SU-DHL-6 (cell line): Measurements from ENCODE around the gene DHRS7B.
"Not testable (repeated sequence)": the region's sequence is repeated elsewhere in the genome, so short reads cannot be mapped to it uniquely, and the experiment has no call there.

ENCODE experiments used
- H2AFZ ChIP-seq: fragments of 200-600 bp; sonication (generic); 2 replicates; pipeline ENCODE4 v1.6.1; 2014; ENCODE audit warnings: low read depth, mild to moderate bottlenecking, moderate library complexity, mixed read lengths, antibody characterized with exemption, low read length; ENCODE audit not compliant: severe bottlenecking
- H3F3A ChIP-seq: fragments of 200-600 bp; shearing (Covaris generic); 2 replicates; pipeline ENCODE4 v1.6.0; 2016; ENCODE audit warnings: antibody characterized with exemption, mild to moderate bottlenecking; ENCODE audit not compliant: insufficient read depth
- H3K27ac ChIP-seq: fragments of 200-600 bp; sonication (generic); 2 replicates; pipeline ENCODE4 v1.5.1; 2016; ENCODE audit warnings: low read depth, mild to moderate bottlenecking, low read length, moderate library complexity, mixed read lengths
- H3K27me3 ChIP-seq: fragments of 200-600 bp; sonication (generic), shearing (Covaris generic); 2 replicates; pipeline ENCODE4 v1.6.0; 2014; ENCODE audit warnings: mild to moderate bottlenecking, low read length
- H3K36me3 ChIP-seq: fragments of 200-600 bp; sonication (generic); 2 replicates; pipeline ENCODE4 v1.6.1; 2014; ENCODE audit warnings: mild to moderate bottlenecking, low read length, mixed read lengths
- H3K4me2 ChIP-seq: fragments of 300-600, 200-600 bp; shearing (Covaris generic), sonication (generic); 2 replicates; pipeline ENCODE4 v1.6.0; 2014; ENCODE audit warnings: low read length, low read depth, mild to moderate bottlenecking; ENCODE audit not compliant: poor library complexity, severe bottlenecking
- H3K4me3 ChIP-seq: fragments of 200-600 bp; sonication (generic); 2 replicates; pipeline ENCODE4 v1.5.1; 2014; ENCODE audit warnings: antibody characterized with exemption, low read length, mild to moderate bottlenecking, mixed read lengths; ENCODE audit not compliant: insufficient read depth, poor library complexity, severe bottlenecking
- H3K79me2 ChIP-seq: fragments of 200-600 bp; sonication (generic); 2 replicates; pipeline ENCODE4 v1.6.1; 2014; ENCODE audit warnings: mild to moderate bottlenecking, low read length, moderate library complexity; ENCODE audit not compliant: insufficient read depth
- H3K9ac ChIP-seq: fragments of 200-600 bp; sonication (generic); 2 replicates; pipeline ENCODE4 v1.7.0; 2014; ENCODE audit warnings: mild to moderate bottlenecking, low read length
- H3K9me2 ChIP-seq: fragments of 200-600 bp; sonication (generic); replicated peaks from 2 replicates; pipeline ENCODE4 v1.6.1; 2014; ENCODE audit warnings: low read length; ENCODE audit not compliant: insufficient read depth
- H3K9me3 ChIP-seq: fragments of 200-600 bp; sonication (generic); 2 replicates; pipeline ENCODE4 v1.6.1; 2014; ENCODE audit warnings: low read length, mixed read lengths; ENCODE audit not compliant: insufficient read depth
- H4K20me1 ChIP-seq: fragments of 200-600 bp; sonication (generic); 2 replicates; pipeline ENCODE4 v1.6.1; 2014; ENCODE audit warnings: low read depth, mild to moderate bottlenecking, antibody characterized with exemption, low read length, moderate library complexity, mixed read lengths
- EZH2phosphoT487 ChIP-seq: fragments of 200-600 bp; sonication (generic), shearing (Covaris generic); conservative IDR thresholded peaks from 2 replicates; pipeline ENCODE4 v1.6.1; 2018; ENCODE audit warnings: mild to moderate bottlenecking, antibody characterized with exemption, low read length, moderate library complexity, mixed read lengths
- TF ChIP-seq, protein P1 (sequence below): fragments of 200-600 bp; sonication (generic); IDR thresholded peaks from one replicate; pipeline ENCODE4 v1.5.1; 2017; ENCODE audit warnings: antibody characterized with exemption, mild to moderate bottlenecking, low read length, moderate library complexity; ENCODE audit not compliant: insufficient read depth, poor library complexity, severe bottlenecking

DHRS7B gene

DNA sequence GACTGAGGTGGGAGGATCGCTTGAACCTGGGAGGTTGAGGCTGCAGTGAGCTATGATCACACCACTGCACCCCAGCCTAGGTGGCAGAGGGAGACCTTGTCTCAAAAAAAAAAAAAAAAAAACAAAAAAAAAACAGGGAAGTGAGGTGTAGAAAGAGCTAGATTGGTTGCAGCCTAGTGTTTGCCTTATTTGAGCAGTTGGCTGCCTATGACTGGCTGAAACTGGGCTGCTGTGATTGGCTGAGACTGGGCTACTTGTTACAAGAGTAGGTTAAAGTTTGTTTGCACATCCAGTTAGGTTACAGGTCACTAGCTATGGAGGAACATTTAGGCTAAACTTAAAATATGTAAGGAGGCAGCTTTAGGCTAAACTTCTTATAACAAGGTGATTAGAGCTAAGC lies 5.7 kb downstream of the DHRS7B start:
- Histone ChIP-seq H2AFZ (no peak overlapping the region), H4K20me1 (no peaks in the 10 kb centered on the region), H3K27ac (no peak overlapping the region), H3K9ac (no peak overlapping the region), H3K27me3 (no peaks in the 10 kb centered on the region), H3K36me3 (0 out of 2 replicates have a peak, but pooled peaks cover 3% of the 10 kb centered on the region), H3K9me2 (no peaks in the 10 kb centered on the region), H3K4me3 (no peak overlapping the region), H3F3A (0 out of 2 replicates have a peak, but pooled peaks cover 7% of the 10 kb centered on the region), H3K79me2 (peaks cover 29% of the 10 kb centered on the region), H3K4me2 (no peak overlapping the region), H3K9me3 (peaks cover 19% of the 10 kb centered on the region; the same call in 1 of the 2 replicates)
- no peak for TF ChIP-seq EZH2phosphoT487

DNA sequence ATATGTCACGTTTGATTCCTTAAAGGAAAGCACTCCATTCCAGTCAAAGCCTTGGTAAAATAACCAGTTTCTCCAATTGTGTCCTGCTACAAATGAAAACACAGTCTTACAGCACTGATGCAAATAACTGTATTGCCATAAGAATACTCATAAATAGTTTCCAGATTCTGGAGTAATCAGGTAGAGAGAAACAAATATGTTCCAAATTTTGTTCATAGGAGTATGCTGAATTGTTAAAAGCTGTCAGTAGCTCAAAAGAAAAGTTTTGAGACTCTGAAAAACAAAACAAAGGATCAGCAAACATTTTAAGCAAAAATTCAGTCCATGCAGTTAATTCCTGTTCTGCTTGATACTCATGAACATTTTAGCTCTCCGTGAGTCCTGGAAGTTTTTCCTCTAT lies 7.8 kb downstream of the DHRS7B start:
- peaks cover 28% of the 10 kb centered on the region; the same call in 1 of the 2 replicates for H3K9me3 ChIP-seq

DNA sequence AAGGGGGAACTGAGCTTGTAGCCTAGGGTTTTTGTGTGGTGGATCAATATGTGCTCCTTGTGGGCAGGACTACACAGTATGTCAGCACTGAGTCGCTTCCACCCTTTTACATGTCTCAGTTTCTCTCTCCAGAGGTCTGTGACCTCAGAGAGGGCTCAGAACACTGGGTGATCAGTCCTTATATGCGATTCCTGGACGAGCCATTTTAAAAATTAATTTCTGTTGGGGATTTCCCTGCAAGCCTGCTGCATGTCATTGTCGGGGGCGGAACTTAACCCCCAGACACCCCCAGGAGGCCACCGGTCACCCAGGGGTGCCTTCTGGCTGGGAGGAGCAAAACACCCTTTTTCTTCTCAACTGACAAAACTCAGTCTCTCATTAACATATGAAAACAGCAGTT lies 14.1 kb downstream of the DHRS7B start:
- Histone ChIP-seq H3K79me2 (no peaks in the 10 kb centered on the region; the same call in 1 of the 2 replicates), H2AFZ (no peak overlapping the region), H3K9ac (peak overlapping the region; percentile 7; the same call in 1 of the 2 replicates), H3F3A (no peaks in the 10 kb centered on the region), H3K36me3 (peaks cover 9% of the 10 kb centered on the region; the same call in 1 of the 2 replicates), H3K9me3 (peaks cover 15% of the 10 kb centered on the region; the same call in 1 of the 2 replicates), H3K4me2 (peak overlapping the region; percentile 37), H3K9me2 (no peaks in the 10 kb centered on the region), H4K20me1 (no peaks in the 10 kb centered on the region), H3K4me3 (no peak overlapping the region), H3K27ac (peak overlapping the region; percentile 40), H3K27me3 (no peaks in the 10 kb centered on the region)
- TF ChIP-seq, protein P1, sequence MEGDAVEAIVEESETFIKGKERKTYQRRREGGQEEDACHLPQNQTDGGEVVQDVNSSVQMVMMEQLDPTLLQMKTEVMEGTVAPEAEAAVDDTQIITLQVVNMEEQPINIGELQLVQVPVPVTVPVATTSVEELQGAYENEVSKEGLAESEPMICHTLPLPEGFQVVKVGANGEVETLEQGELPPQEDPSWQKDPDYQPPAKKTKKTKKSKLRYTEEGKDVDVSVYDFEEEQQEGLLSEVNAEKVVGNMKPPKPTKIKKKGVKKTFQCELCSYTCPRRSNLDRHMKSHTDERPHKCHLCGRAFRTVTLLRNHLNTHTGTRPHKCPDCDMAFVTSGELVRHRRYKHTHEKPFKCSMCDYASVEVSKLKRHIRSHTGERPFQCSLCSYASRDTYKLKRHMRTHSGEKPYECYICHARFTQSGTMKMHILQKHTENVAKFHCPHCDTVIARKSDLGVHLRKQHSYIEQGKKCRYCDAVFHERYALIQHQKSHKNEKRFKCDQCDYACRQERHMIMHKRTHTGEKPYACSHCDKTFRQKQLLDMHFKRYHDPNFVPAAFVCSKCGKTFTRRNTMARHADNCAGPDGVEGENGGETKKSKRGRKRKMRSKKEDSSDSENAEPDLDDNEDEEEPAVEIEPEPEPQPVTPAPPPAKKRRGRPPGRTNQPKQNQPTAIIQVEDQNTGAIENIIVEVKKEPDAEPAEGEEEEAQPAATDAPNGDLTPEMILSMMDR = no peak
- no peak for TF ChIP-seq EZH2phosphoT487

More for the DNA sequence above, 7.8 kb downstream of the DHRS7B start:
- Histone ChIP-seq H3K27ac (no peak overlapping the region), H2AFZ (no peak overlapping the region), H3K36me3 (peaks cover 12% of the 10 kb centered on the region; the same call in 1 of the 2 replicates), H3K4me2 (no peak overlapping the region), H3K4me3 (no peak overlapping the region), H3K27me3 (no peaks in the 10 kb centered on the region), H3K79me2 (peaks cover 14% of the 10 kb centered on the region), H3K9ac (no peak overlapping the region), H4K20me1 (no peaks in the 10 kb centered on the region), H3K9me2 (no peaks in the 10 kb centered on the region), H3F3A (0 out of 2 replicates have a peak, but pooled peaks cover 3% of the 10 kb centered on the region)
- TF ChIP-seq EZH2phosphoT487 = no peak
- TF ChIP-seq, protein P1 = no peak

DNA sequence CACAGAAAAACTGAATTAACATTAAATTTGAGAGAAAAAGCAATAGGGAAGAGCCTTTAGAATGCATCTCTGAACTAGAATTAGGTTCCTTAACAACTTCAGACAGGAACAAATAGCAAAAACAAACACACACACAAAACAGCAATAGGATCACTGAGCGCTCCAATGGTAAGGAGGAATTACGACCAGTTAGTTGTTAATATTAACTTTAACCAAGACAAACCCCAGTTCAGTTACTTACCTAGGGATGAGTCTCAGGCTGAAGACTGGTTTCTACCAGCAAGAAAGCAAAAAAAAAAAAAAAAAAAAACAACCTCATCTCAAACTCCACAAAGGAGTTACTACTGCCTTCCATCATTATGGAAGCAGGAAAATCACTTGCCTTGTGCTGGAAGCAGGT lies 14.6 kb downstream of the DHRS7B start:
- Histone ChIP-seq H3K9me3 (peaks cover 15% of the 10 kb centered on the region; the same call in 1 of the 2 replicates), H3K79me2 (no peaks in the 10 kb centered on the region; the same call in 1 of the 2 replicates), H2AFZ (no peak overlapping the region), H3K9me2 (no peaks in the 10 kb centered on the region), H3K4me3 (no peak overlapping the region), H4K20me1 (no peaks in the 10 kb centered on the region), H3F3A (no peaks in the 10 kb centered on the region), H3K4me2 (peak overlapping the region; percentile 37), H3K9ac (no peak overlapping the region), H3K36me3 (peaks cover 9% of the 10 kb centered on the region; the same call in 1 of the 2 replicates), H3K27me3 (no peaks in the 10 kb centered on the region), H3K27ac (peak overlapping the region; percentile 34; the same call in 1 of the 2 replicates)
- no peak for TF ChIP-seq EZH2phosphoT487
- TF ChIP-seq, protein P1 = no peak

DNA sequence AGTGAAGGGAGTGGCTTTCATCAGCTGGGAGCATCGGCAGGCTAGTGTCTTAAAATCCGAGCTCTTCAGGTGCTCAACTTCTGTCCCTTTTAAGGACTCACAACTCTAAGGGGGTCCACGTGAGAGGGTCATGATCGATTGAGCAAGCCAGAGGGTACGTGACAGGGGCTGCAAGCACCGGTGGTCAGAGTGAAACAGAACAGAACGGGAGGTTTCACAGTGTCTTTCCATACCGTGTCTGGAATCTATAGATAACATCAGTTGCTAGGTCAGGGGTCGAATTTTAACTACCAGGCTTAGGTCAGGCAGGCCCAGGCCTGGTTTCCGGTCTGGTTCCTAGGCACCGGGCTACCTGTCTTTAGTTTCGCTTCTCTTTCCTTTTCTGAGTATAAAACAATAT lies 15.3 kb downstream of the DHRS7B start:
- H3K4me2 ChIP-seq = peak overlapping the region; percentile 37

More for the DNA sequence above, 15.3 kb downstream of the DHRS7B start:
- not testable (repeated sequence) for H3F3A ChIP-seq, H3K79me2 ChIP-seq, H3K36me3 ChIP-seq, H3K4me3 ChIP-seq, H2AFZ ChIP-seq, H3K9me2 ChIP-seq, H4K20me1 ChIP-seq, H3K27me3 ChIP-seq, H3K9ac ChIP-seq
- peaks cover 13% of the 10 kb centered on the region; the same call in 1 of the 2 replicates for H3K9me3 ChIP-seq
- peak overlapping the region; percentile 24 for H3K27ac ChIP-seq
